Panc1 (cell line): ENCODE data around the gene HCFC1. TPM values are rescaled to one million over a fixed set of nuclear protein-coding genes. Genes with fewer than 3 reads are reported as not detected.

Experiments used
- ATAC-seq: fragments of 200-7000 bp; cut with Tn5 transposase; 2 replicates; pipeline ENCODE4 v1.9.1; 2020; ENCODE audit warnings: mild to moderate bottlenecking, moderate library complexity
- BruUV-seq: library from RNA; stranded (reverse); fragments of 400-500 nt; replicated peaks from 2 replicates; lab custom pipeline; 2021; lab: Mats Ljungman, UMichigan
- CTCF ChIA-PET: fragments of 300-600 bp; sonication (Branson Sonifier 250); formaldehyde crosslinking; loops from one replicate; lab custom pipeline; 2022; ENCODE audit warnings: antibody characterized with exemption; lab: Charles Lee
- POLR2A ChIA-PET: fragments of 300-600 bp; sonication (Branson Sonifier 250); formaldehyde crosslinking; loops from one replicate; lab custom pipeline; 2022; ENCODE audit warnings: antibody characterized with exemption; lab: Charles Lee
- DNase-seq: peaks from one replicate; pipeline ENCODE4 v3.0.0-alpha.2; 2010; ENCODE audit warnings: low read depth, low spot score
- H3K27ac ChIP-seq: 2 replicates; pipeline ENCODE4 v1.5.1; 2011; ENCODE audit warnings: mild to moderate bottlenecking, low read length, inconsistent platforms
- H3K27me3 ChIP-seq: fragments of 200-500 bp; sonication (Bioruptor generic); 2 replicates; pipeline ENCODE4 v1.6.0; 2014; ENCODE audit warnings: low read length, inconsistent platforms; ENCODE audit not compliant: control insufficient read depth, insufficient read depth
- H3K36me3 ChIP-seq: fragments of 200-500 bp; sonication (Bioruptor generic); 2 replicates; pipeline ENCODE4 v1.5.1; 2014; ENCODE audit warnings: inconsistent platforms, mild to moderate bottlenecking, low read length, moderate library complexity; ENCODE audit not compliant: control insufficient read depth, insufficient read depth
- H3K4me1 ChIP-seq: 2 replicates; pipeline ENCODE4 v1.5.1; 2011; ENCODE audit warnings: inconsistent platforms, mild to moderate bottlenecking, low read length, moderate library complexity; ENCODE audit not compliant: control insufficient read depth, insufficient read depth
- H3K4me3 ChIP-seq, 2 experiments: 2 replicates each; pipeline ENCODE4 v1.5.1; 2011 to 2012; ENCODE audit warnings: low read depth in 2 of 2, low read length in 2 of 2, mild to moderate bottlenecking in 2 of 2, inconsistent platforms in 1 of 2, moderate library complexity in 1 of 2
- H3K9me3 ChIP-seq: fragments of 200-500 bp; sonication (Bioruptor generic); 2 replicates; pipeline ENCODE4 v1.5.1; 2014; ENCODE audit warnings: low read depth, mild to moderate bottlenecking, inconsistent platforms, low read length, moderate library complexity; ENCODE audit not compliant: control insufficient read depth, insufficient read depth
- POLR2AphosphoS5 ChIP-seq: IDR thresholded peaks from 2 replicates; pipeline ENCODE4 v1.6.1; 2012; ENCODE audit warnings: mild to moderate bottlenecking, low read depth, low read length, moderate library complexity
- SIN3A ChIP-seq: IDR thresholded peaks from 2 replicates; pipeline ENCODE4 v1.6.1; 2012; ENCODE audit warnings: low read depth, mild to moderate bottlenecking, low read length, moderate library complexity, borderline replicate concordance; ENCODE audit not compliant: insufficient read depth
- TCF7L2 ChIP-seq: IDR thresholded peaks from 2 replicates; pipeline ENCODE4 v1.6.1; 2011; ENCODE audit warnings: mild to moderate bottlenecking, low read depth, low read length, inconsistent platforms
- in situ Hi-C: cut with HindIII; loops from 2 replicates; pipeline ENCODE4 v1.10.0; 2016; ENCODE audit warnings: low sequenced_read_pairs, low pct_unique_long_range_greater_than_20kb
- intact Hi-C: fragments of 100-400 bp; cut with micrococcal nuclease; formaldehyde crosslinking; loops from one replicate; pipeline ENCODE4 v1.10.0; 2022; ENCODE audit not compliant: unreplicated experiment
- total RNA-seq: library from RNA; stranded (reverse); gene quantifications from one replicate; pipeline ENCODE4 v1.2.1, GENCODE V29; 2021; ENCODE audit not compliant: unreplicated experiment
- TF ChIP-seq, protein P1 (sequence below), 2 experiments: IDR thresholded peaks; 2 replicates each; pipeline ENCODE4 v1.6.1; 2011 to 2012; ENCODE audit warnings: low read depth in 2 of 2, control low read depth in 1 of 2, low read length in 1 of 2, mild to moderate bottlenecking in 1 of 2, moderate library complexity in 1 of 2; ENCODE audit not compliant: insufficient read depth in 1 of 2
- TF ChIP-seq, protein P2 (sequence below): fragments of 450-650 bp; IDR thresholded peaks from 2 replicates; pipeline ENCODE4 v1.5.1; 2017; ENCODE audit warnings: mild to moderate bottlenecking

The HCFC1 gene
- total RNA-seq, 1 experiment from 2014 or later, result 113 TPM

DNA sequence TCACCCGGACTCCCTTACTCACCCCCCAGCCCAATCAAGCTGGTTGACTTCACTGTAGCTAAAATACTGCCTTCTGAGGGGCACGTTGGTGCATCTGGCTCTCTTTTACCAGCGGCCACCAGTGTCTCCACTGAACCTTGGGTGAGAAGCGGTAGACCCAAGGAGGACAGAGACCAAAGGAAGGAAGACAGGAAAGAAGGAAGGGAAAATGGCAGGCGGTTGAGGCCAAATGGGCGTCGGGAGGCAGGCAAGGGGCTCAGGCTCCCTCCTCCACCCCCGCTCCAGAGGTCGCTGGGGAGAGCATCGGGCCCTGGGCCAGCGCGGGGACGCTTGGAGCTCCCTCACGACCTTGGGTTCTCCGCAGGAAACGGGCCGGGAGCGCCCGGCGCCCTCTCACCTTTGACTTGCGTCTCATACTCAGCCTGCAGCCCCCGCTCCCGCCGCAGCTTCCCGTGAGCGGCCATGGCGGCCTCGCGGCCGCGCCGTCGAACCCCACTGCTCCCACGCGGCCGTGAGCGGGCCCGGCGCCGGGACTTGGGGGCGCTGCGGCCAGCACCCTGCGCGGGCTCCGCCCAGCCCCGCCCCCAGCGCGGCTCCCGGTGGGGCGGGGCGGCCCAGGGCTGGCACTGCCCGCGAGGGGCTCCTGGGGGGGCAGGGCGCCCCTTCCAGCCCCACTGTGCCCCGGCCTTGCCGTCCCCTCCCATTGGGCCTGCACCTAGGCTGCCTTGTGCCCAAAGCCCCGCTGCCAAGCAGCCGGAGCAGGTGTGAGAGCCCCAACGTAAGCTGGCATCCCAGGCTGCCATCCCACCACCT lies 45.7 kb downstream of the HCFC1 start, which contains the start of gene ARHGAP4:
ARHGAP4 (minus strand) TSS at position 526 of the 813 bp plus-strand sequence; CDS start at position 464, 62 bp downstream.
- DNase-seq (no peak), ATAC-seq (peak; percentile 46)
- TSS peak; percentile 100 for BruUV-seq
- H3K27ac ChIP-seq, result peak within 1 kb of the TSS; percentile 99
- CTCF ChIA-PET, result interaction anchor here (0.6 to 5.4 kb wide), 3 partner anchors 15 to 26 kb away, joined by 5 to 45 read pairs (median 9); no protein-coding TSS in a partner anchor
- peaks cover 4% of the 10 kb centered on the region for H3K36me3 ChIP-seq
- H3K27me3 ChIP-seq, result no peaks in the 10 kb centered on the region
- H3K4me3 ChIP-seq, result peak within 1 kb of the TSS; percentile 79 to 95
- intact Hi-C loops, result loop anchor here (2.0 to 10.0 kb wide), 2 partner anchors 21 to 161 kb away; partner anchors contain the start of gene PLXNB3
- TF ChIP-seq, protein P1, sequence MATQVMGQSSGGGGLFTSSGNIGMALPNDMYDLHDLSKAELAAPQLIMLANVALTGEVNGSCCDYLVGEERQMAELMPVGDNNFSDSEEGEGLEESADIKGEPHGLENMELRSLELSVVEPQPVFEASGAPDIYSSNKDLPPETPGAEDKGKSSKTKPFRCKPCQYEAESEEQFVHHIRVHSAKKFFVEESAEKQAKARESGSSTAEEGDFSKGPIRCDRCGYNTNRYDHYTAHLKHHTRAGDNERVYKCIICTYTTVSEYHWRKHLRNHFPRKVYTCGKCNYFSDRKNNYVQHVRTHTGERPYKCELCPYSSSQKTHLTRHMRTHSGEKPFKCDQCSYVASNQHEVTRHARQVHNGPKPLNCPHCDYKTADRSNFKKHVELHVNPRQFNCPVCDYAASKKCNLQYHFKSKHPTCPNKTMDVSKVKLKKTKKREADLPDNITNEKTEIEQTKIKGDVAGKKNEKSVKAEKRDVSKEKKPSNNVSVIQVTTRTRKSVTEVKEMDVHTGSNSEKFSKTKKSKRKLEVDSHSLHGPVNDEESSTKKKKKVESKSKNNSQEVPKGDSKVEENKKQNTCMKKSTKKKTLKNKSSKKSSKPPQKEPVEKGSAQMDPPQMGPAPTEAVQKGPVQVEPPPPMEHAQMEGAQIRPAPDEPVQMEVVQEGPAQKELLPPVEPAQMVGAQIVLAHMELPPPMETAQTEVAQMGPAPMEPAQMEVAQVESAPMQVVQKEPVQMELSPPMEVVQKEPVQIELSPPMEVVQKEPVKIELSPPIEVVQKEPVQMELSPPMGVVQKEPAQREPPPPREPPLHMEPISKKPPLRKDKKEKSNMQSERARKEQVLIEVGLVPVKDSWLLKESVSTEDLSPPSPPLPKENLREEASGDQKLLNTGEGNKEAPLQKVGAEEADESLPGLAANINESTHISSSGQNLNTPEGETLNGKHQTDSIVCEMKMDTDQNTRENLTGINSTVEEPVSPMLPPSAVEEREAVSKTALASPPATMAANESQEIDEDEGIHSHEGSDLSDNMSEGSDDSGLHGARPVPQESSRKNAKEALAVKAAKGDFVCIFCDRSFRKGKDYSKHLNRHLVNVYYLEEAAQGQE (IDR thresholded peaks at IDR 0.05; ENCODE audit: insufficient read depth in 1 of 2, low read depth in 2 of 2, low read length in 1 of 2), result no peak
- TF ChIP-seq POLR2AphosphoS5, result peak; percentile 96
- POLR2A ChIA-PET, result interaction anchor here (0.7 kb wide), 1 partner anchor 16 kb away, joined by 9 read pairs; no protein-coding TSS in a partner anchor
- no peaks in the 10 kb centered on the region for H3K9me3 ChIP-seq
- H3K4me1 ChIP-seq, result peaks cover 52% of the 10 kb centered on the region
- in situ Hi-C loops, result no loop called here

DNA sequence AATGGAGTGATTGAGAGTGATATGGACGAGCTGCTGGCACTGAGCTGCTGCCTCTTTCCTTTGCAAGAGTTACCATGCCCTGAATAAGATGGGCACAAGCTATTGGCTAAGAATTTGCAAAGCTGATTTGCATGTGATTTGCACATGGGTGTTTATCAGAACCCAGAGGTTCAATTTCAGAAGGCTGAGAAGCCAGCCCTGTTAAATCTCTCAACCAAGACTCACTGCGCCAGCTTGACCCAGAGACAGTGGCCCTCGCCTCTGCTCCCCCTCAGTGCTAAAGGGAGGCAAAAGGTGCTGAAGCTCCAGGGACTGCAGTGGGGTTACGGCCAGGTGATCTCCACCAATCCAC lies 46.3 kb downstream of the HCFC1 start:
- ChIA-PET CTCF (interaction anchor here (0.6 to 5.4 kb wide), 3 partner anchors 14 to 27 kb away, joined by 5 to 45 read pairs (median 9); no protein-coding TSS in a partner anchor), POLR2A (no interaction called here)
- no peak for ATAC-seq

More for the DNA sequence above, 46.3 kb downstream of the HCFC1 start:
- H3K27me3 ChIP-seq, result no peaks in the 10 kb centered on the region
- peak overlapping the region; percentile 79 to 95 for H3K4me3 ChIP-seq
- no peaks in the 10 kb centered on the region for H3K9me3 ChIP-seq
- BruUV-seq, result no TSS peak
- H3K4me1 ChIP-seq, result peaks cover 50% of the 10 kb centered on the region
- H3K27ac ChIP-seq, result peak overlapping the region; percentile 99
- peaks cover 4% of the 10 kb centered on the region; the same call in 1 of the 2 replicates for H3K36me3 ChIP-seq
- no peak for DNase-seq
- intact Hi-C loops, result loop anchor here (2.0 to 10.0 kb wide), 2 partner anchors 21 to 161 kb away; partner anchors contain the start of gene PLXNB3
- TF ChIP-seq, protein P2, sequence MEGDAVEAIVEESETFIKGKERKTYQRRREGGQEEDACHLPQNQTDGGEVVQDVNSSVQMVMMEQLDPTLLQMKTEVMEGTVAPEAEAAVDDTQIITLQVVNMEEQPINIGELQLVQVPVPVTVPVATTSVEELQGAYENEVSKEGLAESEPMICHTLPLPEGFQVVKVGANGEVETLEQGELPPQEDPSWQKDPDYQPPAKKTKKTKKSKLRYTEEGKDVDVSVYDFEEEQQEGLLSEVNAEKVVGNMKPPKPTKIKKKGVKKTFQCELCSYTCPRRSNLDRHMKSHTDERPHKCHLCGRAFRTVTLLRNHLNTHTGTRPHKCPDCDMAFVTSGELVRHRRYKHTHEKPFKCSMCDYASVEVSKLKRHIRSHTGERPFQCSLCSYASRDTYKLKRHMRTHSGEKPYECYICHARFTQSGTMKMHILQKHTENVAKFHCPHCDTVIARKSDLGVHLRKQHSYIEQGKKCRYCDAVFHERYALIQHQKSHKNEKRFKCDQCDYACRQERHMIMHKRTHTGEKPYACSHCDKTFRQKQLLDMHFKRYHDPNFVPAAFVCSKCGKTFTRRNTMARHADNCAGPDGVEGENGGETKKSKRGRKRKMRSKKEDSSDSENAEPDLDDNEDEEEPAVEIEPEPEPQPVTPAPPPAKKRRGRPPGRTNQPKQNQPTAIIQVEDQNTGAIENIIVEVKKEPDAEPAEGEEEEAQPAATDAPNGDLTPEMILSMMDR, result no peak
- no peak for TF ChIP-seq POLR2AphosphoS5
- TF ChIP-seq, protein P1 (IDR thresholded peaks at IDR 0.05; ENCODE audit: insufficient read depth in 1 of 2, low read depth in 2 of 2, low read length in 1 of 2), result no peak
- no peak for TF ChIP-seq SIN3A
- TF ChIP-seq TCF7L2, result no peak
- in situ Hi-C loops, result no loop called here
